Karpas-422 (cell line): ENCODE data around the gene TRPM3. TPM values are rescaled to one million over a fixed set of nuclear protein-coding genes. Genes with fewer than 3 reads are reported as not detected.

Source experiments
- DNase-seq: peaks from one replicate; pipeline ENCODE4 v3.0.0-alpha.2; 2015
- H2AFZ ChIP-seq: fragments of 200-600 bp; sonication (generic); 2 replicates; pipeline ENCODE4 v1.6.1; 2014; ENCODE audit warnings: antibody characterized with exemption, low read length, mixed read lengths
- H3K27ac ChIP-seq: fragments of 200-600 bp; sonication (generic); 2 replicates; pipeline ENCODE4 v1.5.1; 2014; ENCODE audit warnings: mild to moderate bottlenecking, low read length, moderate library complexity
- H3K27me3 ChIP-seq: fragments of 200-600 bp; sonication (generic); 2 replicates; pipeline ENCODE4 v1.6.1; 2014; ENCODE audit warnings: low read length, mixed read lengths
- H3K36me3 ChIP-seq: fragments of 200-600 bp; sonication (generic); 2 replicates; pipeline ENCODE4 v1.6.1; 2014; ENCODE audit warnings: low read length, mixed read lengths; ENCODE audit not compliant: insufficient read depth
- H3K4me1 ChIP-seq: fragments of 200-600 bp; sonication (generic); 2 replicates; pipeline ENCODE4 v1.6.1; 2014; ENCODE audit warnings: mild to moderate bottlenecking, low read length, mixed read lengths
- H3K4me2 ChIP-seq: fragments of 200-600 bp; sonication (generic); 2 replicates; pipeline ENCODE4 v1.6.1; 2014; ENCODE audit warnings: low read length, low read depth, mild to moderate bottlenecking; ENCODE audit not compliant: poor library complexity, severe bottlenecking
- H3K4me3 ChIP-seq: fragments of 200-600 bp; sonication (generic); 2 replicates; pipeline ENCODE4 v1.5.1; 2014; ENCODE audit warnings: mild to moderate bottlenecking, antibody characterized with exemption, low read length, mixed read lengths
- H3K79me2 ChIP-seq: fragments of 200-600 bp; sonication (generic); 2 replicates; pipeline ENCODE4 v1.6.1; 2014; ENCODE audit warnings: mild to moderate bottlenecking, low read length, mixed read lengths
- H3K9ac ChIP-seq: fragments of 200-600 bp; sonication (generic); 2 replicates; pipeline ENCODE4 v1.6.0; 2014; ENCODE audit warnings: low read length
- H3K9me2 ChIP-seq: fragments of 200-600 bp; sonication (generic), shearing (Covaris generic); replicated peaks from 2 replicates; pipeline ENCODE4 v1.6.0; 2014; ENCODE audit warnings: mild to moderate bottlenecking, low read length, moderate library complexity; ENCODE audit not compliant: insufficient read depth
- H3K9me3 ChIP-seq: fragments of 300-700, 200-600 bp; sonication (generic); 2 replicates; pipeline ENCODE4 v1.6.1; 2014; ENCODE audit warnings: low read length, mixed read lengths
- H4K20me1 ChIP-seq: fragments of 200-600 bp; sonication (generic); 2 replicates; pipeline ENCODE4 v1.6.1; 2014; ENCODE audit warnings: mild to moderate bottlenecking, antibody characterized with exemption, low read length, low read depth; ENCODE audit not compliant: insufficient read depth
- total RNA-seq: library from RNA; depleted of rRNA; stranded (reverse); fragments of >200 nt; shearing (Covaris generic); gene quantifications from 2 replicates; pipeline ENCODE4 v1.2.3, GENCODE V29; 2014; ENCODE audit warnings: low replicate concordance

Gene TRPM3
- total RNA-seq, 1 experiment from 2014 or later: not detected

DNA sequence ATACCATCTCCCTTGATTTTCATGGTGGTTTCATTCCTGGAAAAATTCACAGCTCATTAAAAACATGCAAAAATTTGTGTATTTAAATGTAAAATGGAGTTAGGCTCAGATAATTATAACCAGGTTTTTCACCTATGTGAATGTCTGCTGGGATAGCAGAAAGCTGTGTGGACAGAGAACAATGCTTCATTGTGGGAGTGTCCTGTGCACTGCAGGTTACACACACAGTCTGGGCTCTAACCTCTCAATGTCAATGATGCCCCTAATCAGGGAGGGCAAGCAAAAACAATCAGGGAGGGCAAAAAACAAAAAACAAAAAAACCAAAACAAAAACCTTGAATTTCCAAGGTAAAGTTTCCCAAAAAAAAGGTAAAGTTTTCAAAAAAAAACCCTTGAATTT lies 548.1 kb downstream of the TRPM3 start:
- H3K9ac ChIP-seq: no peak overlapping the region
- H3K79me2 ChIP-seq: no peaks in the 10 kb centered on the region

DNA sequence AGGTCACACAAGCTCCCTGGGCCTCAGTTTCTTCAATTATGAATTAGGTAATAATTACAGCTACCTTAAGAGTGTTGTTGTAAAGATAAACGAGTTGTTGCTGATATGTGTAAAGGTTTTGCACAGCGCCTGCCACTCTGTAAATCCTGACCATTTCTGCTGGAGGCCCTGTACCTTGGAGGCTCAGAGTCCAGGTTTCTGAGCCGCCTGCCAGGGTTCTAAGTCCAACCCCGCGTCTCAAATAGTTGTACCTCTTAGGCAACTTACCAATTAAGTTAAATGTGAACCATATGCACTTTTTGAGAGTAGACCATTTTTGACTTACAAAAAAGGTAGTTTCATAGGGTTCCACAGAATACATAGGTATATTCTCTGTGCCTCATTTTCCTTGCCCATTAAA lies 550.2 kb downstream of the TRPM3 start:
- Histone ChIP-seq H2AFZ (no peak overlapping the region), H4K20me1 (no peaks in the 10 kb centered on the region), H3K36me3 (no peaks in the 10 kb centered on the region), H3K9me3 (no peaks in the 10 kb centered on the region), H3K4me2 (no peak overlapping the region), H3K27ac (no peak overlapping the region), H3K9ac (no peak overlapping the region), H3K4me3 (no peak overlapping the region), H3K9me2 (no peaks in the 10 kb centered on the region; the same call in 1 of the 2 replicates), H3K27me3 (no peaks in the 10 kb centered on the region), H3K79me2 (no peaks in the 10 kb centered on the region), H3K4me1 (no peaks in the 10 kb centered on the region)
- no peak for DNase-seq

More for the DNA sequence above, 548.1 kb downstream of the TRPM3 start:
- Histone ChIP-seq H3K4me2 (no peak overlapping the region), H3K27ac (no peak overlapping the region), H3K9me3 (no peaks in the 10 kb centered on the region), H3K4me3 (no peak overlapping the region), H3K27me3 (no peaks in the 10 kb centered on the region), H3K4me1 (no peaks in the 10 kb centered on the region), H3K9me2 (no peaks in the 10 kb centered on the region; the same call in 1 of the 2 replicates), H4K20me1 (no peaks in the 10 kb centered on the region), H3K36me3 (no peaks in the 10 kb centered on the region), H2AFZ (no peak overlapping the region)
- no peak for DNase-seq

DNA sequence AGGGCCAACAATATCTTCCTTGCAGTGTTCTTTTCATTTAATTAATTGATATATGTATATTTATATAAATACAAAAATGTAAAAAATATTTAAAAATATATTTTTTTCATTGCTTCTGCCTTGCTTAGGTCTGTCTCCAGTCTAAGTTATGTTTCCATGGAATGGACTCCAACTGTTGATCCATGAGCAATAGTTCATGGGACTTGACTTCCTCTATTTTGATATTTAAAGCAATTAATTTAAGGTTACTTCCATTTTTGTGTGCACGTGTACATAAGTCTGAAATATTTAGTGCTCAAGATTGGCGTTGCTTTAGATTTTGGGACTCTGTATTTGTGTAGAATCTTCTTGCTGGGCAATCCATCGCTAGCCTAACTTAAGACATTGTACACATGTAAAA lies 551.6 kb downstream of the TRPM3 start:
- H3K4me1 ChIP-seq: no peaks in the 10 kb centered on the region
- no peak overlapping the region for H3K4me3 ChIP-seq
- H3K36me3 ChIP-seq: no peaks in the 10 kb centered on the region
- no peaks in the 10 kb centered on the region for H3K9me3 ChIP-seq
- no peaks in the 10 kb centered on the region for H3K79me2 ChIP-seq
- H4K20me1 ChIP-seq: no peaks in the 10 kb centered on the region
- H3K27ac ChIP-seq: no peak overlapping the region
- no peak overlapping the region for H3K4me2 ChIP-seq
- no peak for DNase-seq
- H3K9me2 ChIP-seq: no peaks in the 10 kb centered on the region; the same call in 1 of the 2 replicates
- no peak overlapping the region for H2AFZ ChIP-seq
- no peak overlapping the region for H3K9ac ChIP-seq
- H3K27me3 ChIP-seq: no peaks in the 10 kb centered on the region

DNA sequence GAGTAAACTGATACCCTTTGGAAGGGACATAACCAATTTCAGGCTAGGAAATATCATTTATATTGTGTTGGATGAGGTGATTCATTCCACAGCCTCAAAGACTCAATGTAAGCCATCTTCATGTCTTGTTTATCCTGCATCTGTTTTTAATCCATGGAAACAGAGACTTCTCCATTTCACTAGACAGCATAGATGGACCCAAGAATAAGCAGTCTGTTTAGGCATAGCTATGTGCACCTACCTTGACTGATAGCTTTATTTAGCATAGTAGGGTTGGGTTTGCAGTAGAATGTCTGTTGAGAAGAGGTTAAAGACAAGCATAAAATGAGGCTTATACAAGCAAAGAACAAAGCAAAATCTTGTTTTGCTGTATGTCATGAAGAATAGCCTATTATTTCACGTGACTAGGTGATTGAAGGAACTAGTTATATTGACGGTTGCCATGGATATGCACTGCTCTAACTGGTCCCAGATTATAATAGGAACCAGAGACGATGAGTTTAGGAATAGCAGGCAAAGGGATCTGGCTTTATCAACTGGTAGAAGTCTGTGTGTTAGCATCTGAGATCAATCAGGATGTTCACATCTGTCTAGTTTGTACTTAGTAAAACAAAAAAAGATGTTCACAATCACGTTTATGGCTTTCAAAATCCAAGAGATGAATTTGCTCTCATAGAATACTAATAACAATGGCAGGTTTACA lies 552.2 kb downstream of the TRPM3 start:
- no peaks in the 10 kb centered on the region for H3K36me3 ChIP-seq
- no peak overlapping the region for H3K9ac ChIP-seq
- no peaks in the 10 kb centered on the region for H4K20me1 ChIP-seq
- H3K27me3 ChIP-seq: no peaks in the 10 kb centered on the region
- H3K4me1 ChIP-seq: no peaks in the 10 kb centered on the region
- no peak overlapping the region for H3K4me3 ChIP-seq
- H3K9me3 ChIP-seq: no peaks in the 10 kb centered on the region
- H3K9me2 ChIP-seq: no peaks in the 10 kb centered on the region; the same call in 1 of the 2 replicates
- no peak overlapping the region for H3K4me2 ChIP-seq
- no peak overlapping the region for H2AFZ ChIP-seq
- no peak overlapping the region for H3K27ac ChIP-seq
- no peak for DNase-seq
- no peaks in the 10 kb centered on the region for H3K79me2 ChIP-seq

DNA sequence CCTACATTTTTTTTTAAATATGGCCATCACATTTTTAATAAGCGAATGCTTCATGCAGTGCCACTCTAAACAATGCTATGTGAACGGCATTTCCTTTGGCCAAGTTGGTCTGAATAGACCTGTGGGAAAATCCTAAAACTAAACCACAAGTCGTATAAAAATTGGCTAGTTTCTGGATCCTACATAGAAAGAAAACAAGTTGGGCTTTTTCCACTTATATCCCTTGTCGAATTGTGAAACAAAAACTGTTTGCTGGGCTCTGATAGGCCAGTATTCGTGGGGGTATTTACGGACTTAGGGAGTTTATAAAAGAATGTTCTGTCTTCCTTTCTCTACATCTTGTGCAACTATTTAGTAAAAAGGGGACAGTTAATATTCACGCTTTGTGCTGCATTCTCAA lies 553.9 kb downstream of the TRPM3 start:
- H4K20me1 ChIP-seq: no peaks in the 10 kb centered on the region
- H3K4me3 ChIP-seq: no peak overlapping the region
- no peak overlapping the region for H3K4me2 ChIP-seq
- no peak overlapping the region for H3K9ac ChIP-seq
- no peaks in the 10 kb centered on the region for H3K4me1 ChIP-seq
- no peak overlapping the region for H3K27ac ChIP-seq
- no peaks in the 10 kb centered on the region; the same call in 1 of the 2 replicates for H3K9me2 ChIP-seq
- H2AFZ ChIP-seq: no peak overlapping the region
- DNase-seq: no peak
- no peaks in the 10 kb centered on the region for H3K9me3 ChIP-seq
- no peaks in the 10 kb centered on the region for H3K79me2 ChIP-seq
- no peaks in the 10 kb centered on the region for H3K36me3 ChIP-seq
- no peaks in the 10 kb centered on the region for H3K27me3 ChIP-seq

DNA sequence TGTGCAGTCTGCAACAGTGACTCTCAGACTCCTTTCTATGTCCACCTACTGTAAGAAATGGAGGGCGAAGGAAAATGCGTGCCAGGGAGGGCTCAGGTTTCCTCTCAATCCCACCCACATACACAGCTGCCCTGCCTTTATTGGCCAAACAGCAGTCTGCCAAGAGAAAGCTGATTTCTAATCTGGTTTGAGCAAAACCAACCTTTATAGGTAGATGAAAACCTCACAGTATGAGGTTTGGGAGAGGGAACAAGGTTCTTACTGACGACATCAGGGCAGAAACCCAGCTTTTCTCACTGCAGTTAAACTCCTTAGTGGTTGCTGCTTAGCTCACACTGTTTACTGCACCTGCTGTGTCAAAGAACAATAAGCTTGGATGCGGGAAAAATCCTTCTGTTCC lies 554.7 kb downstream of the TRPM3 start:
- Histone ChIP-seq H3K27ac (no peak overlapping the region), H3K79me2 (no peaks in the 10 kb centered on the region), H3K9me3 (no peaks in the 10 kb centered on the region), H3K9ac (no peak overlapping the region), H3K9me2 (no peaks in the 10 kb centered on the region; the same call in 1 of the 2 replicates), H2AFZ (no peak overlapping the region), H3K4me3 (no peak overlapping the region), H3K4me1 (no peaks in the 10 kb centered on the region), H3K27me3 (no peaks in the 10 kb centered on the region), H4K20me1 (no peaks in the 10 kb centered on the region), H3K4me2 (no peak overlapping the region), H3K36me3 (no peaks in the 10 kb centered on the region)
- DNase-seq: no peak

DNA sequence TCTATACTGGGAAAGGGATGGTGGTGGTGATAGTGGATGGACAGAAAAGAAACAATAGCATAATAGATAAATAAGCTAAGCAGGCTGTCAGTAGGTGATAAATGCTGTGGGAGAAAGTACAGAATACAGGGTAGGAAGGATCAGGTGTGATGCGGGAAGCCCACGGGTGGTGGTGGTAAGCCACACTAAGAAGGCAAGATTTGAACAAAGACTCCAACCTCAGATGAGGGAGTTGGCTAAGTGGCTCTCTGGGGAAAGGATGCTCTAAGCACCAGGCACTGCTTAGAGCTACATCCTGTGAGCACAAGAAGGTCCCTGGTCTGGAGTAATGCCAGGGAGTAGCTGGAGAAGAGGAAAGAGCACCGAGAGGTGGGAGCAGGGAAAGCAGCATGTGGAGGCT lies 555.4 kb downstream of the TRPM3 start:
- Histone ChIP-seq H3K4me1 (no peaks in the 10 kb centered on the region), H3K9me2 (no peaks in the 10 kb centered on the region; the same call in 1 of the 2 replicates), H3K27me3 (no peaks in the 10 kb centered on the region), H3K4me3 (no peak overlapping the region), H2AFZ (no peak overlapping the region), H3K27ac (no peak overlapping the region), H3K79me2 (no peaks in the 10 kb centered on the region), H3K4me2 (no peak overlapping the region), H4K20me1 (no peaks in the 10 kb centered on the region), H3K36me3 (no peaks in the 10 kb centered on the region), H3K9me3 (no peaks in the 10 kb centered on the region), H3K9ac (no peak overlapping the region)
- DNase-seq: no peak

DNA sequence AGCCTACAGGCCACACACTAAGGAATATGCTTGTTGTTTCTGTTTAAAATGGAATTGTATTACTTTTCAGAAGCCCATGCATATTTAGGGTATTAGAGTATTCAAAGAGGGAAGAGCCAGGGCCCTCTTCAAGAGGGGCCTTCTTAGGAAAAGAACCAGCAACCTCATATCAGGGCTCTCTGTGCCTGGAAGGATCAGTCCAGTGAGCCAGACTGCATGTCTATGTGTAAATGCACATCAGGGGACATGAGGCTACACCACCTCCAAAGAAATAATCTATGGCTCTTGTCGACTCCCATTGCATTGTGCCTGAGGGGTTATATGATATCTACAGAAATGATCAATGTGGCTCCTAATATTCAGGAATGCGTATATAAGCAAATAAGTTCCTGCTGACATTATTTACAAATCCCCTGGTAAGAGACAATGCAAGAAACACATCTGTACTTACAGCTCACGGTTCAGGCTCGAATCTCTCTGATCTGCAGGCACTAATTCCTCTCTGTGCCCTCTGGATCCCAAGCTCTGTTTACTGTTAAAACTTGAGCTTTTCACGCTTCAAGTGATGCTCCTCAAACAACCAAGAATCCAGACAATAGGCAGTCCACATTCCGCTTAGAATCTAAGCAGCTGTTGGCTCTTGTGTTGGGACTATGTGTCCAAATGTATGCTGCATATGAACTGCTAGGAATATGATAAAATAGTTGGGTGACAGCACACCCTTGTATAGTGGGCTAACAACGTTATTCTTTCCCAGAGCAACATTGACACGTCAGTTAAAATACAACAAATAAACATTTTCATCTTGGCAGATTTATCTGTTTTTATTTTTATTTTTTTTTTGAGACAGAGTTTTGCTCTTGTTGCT lies 556.7 kb downstream of the TRPM3 start:
- Histone ChIP-seq H3K27me3 (no peaks in the 10 kb centered on the region), H3K79me2 (no peaks in the 10 kb centered on the region), H3K4me2 (no peak overlapping the region), H2AFZ (no peak overlapping the region), H3K27ac (no peak overlapping the region), H3K4me3 (no peak overlapping the region), H3K9me2 (no peaks in the 10 kb centered on the region), H3K9ac (no peak overlapping the region), H4K20me1 (no peaks in the 10 kb centered on the region), H3K9me3 (no peaks in the 10 kb centered on the region), H3K4me1 (no peaks in the 10 kb centered on the region), H3K36me3 (no peaks in the 10 kb centered on the region)
- DNase-seq: no peak
